HL-60/S4 treated with phorbol 12-myristate 13-acetate at 8.2 ng/mL for 4 days and 3 days (cell line): ENCODE measurements around the gene PARD3B.

ENCODE experiments used
- in situ Hi-C: fragments of 300-500 bp; cut with MboI; formaldehyde crosslinking; loops from 2 replicates; pipeline ENCODE4 v1.15.0; 2022; ENCODE audit warnings: low sequenced_read_pairs

The PARD3B gene

GRCh38 chr2:204654669-204655068 lies 109.4 kb downstream of the PARD3B start:
- in situ Hi-C loops: no loop called here

GRCh38 chr2:204655101-204655500 lies 109.8 kb downstream of the PARD3B start:
- in situ Hi-C loops: no loop called here

- in situ Hi-C loops: no loop called here
These were observed 110.4 kb downstream of the PARD3B start for GRCh38 chr2:204655626-204656025.

GRCh38 chr2:204657024-204657423 lies 111.7 kb downstream of the PARD3B start:
- in situ Hi-C loops: no loop called here

- in situ Hi-C loops: no loop called here
These were observed 117.7 kb downstream of the PARD3B start for GRCh38 chr2:204662956-204663355.

GRCh38 chr2:204663816-204664425 lies 118.6 kb downstream of the PARD3B start:
- in situ Hi-C loops: no loop called here

GRCh38 chr2:204664708-204665121 lies 119.4 kb downstream of the PARD3B start:
- in situ Hi-C loops: no loop called here

GRCh38 chr2:204665207-204665606 lies 119.9 kb downstream of the PARD3B start:
- in situ Hi-C loops: no loop called here

GRCh38 chr2:204665771-204666170 lies 120.5 kb downstream of the PARD3B start:
- in situ Hi-C loops: no loop called here

- in situ Hi-C loops: no loop called here
These were observed 122.7 kb downstream of the PARD3B start for GRCh38 chr2:204667990-204668389.

- in situ Hi-C loops: no loop called here
These were observed 124.1 kb downstream of the PARD3B start for GRCh38 chr2:204669382-204669781.

GRCh38 chr2:204670124-204670523 lies 124.8 kb downstream of the PARD3B start:
- in situ Hi-C loops: no loop called here

- in situ Hi-C loops: no loop called here
These were observed 125.5 kb downstream of the PARD3B start for GRCh38 chr2:204670756-204671155.

- in situ Hi-C loops: no loop called here
These were observed 127.5 kb downstream of the PARD3B start for GRCh38 chr2:204672772-204673171.

- in situ Hi-C loops: no loop called here
These were observed 128.6 kb downstream of the PARD3B start for GRCh38 chr2:204673877-204674276.

GRCh38 chr2:204678031-204678430 lies 132.8 kb downstream of the PARD3B start:
- in situ Hi-C loops: no loop called here

- in situ Hi-C loops: no loop called here
These were observed 135.3 kb downstream of the PARD3B start for GRCh38 chr2:204680576-204680975.

- in situ Hi-C loops: no loop called here
These were observed 136.1 kb downstream of the PARD3B start for GRCh38 chr2:204681412-204681811.

GRCh38 chr2:204683384-204683783 lies 138.1 kb downstream of the PARD3B start:
- in situ Hi-C loops: no loop called here

GRCh38 chr2:204686406-204686805 lies 141.1 kb downstream of the PARD3B start:
- in situ Hi-C loops: no loop called here

- in situ Hi-C loops: no loop called here
These were observed 142.5 kb downstream of the PARD3B start for GRCh38 chr2:204687776-204688175.

- in situ Hi-C loops: no loop called here
These were observed 146.7 kb downstream of the PARD3B start for GRCh38 chr2:204691911-204692510.

- in situ Hi-C loops: no loop called here
These were observed 147.5 kb downstream of the PARD3B start for GRCh38 chr2:204692790-204693189.
